GM12878 (cell line): Measurements from ENCODE around the gene TRIM62. TPM values are rescaled to one million over a fixed set of nuclear protein-coding genes. Genes with fewer than 3 reads are reported as not detected.

Source experiments
- ATAC-seq: fragments of 200-7000 bp; cut with Tn5 transposase; 3 replicates; pipeline ENCODE4 v1.9.1; 2020; ENCODE audit warnings: mild to moderate bottlenecking, moderate library complexity
- BruUV-seq: library from RNA; stranded (reverse); fragments of 400-500 nt; replicated peaks from 2 replicates; lab custom pipeline; 2021; lab: Mats Ljungman, UMichigan
- CTCF ChIA-PET: fragments of 300-600 bp; sonication (Branson Sonifier 250); formaldehyde crosslinking; extraction: SDS; loops from one replicate; lab custom pipeline; 2021; ENCODE audit warnings: inconsistent platforms; lab: Yijun Ruan, JAX
- POLR2A ChIA-PET: fragments of 350-600 bp; formaldehyde crosslinking; extraction: SDS; loops from one replicate; lab custom pipeline; 2021; ENCODE audit warnings: inconsistent platforms; lab: Charles Lee
- RAD21 ChIA-PET: fragments of 300-600 bp; sonication (Branson Sonifier 250); formaldehyde crosslinking; loops from one replicate; lab custom pipeline; 2023; ENCODE audit warnings: antibody characterized with exemption; ENCODE audit not compliant: unreplicated experiment; lab: Charles Lee
- SMC1A ChIA-PET: fragments of 300-600 bp; sonication (Branson Sonifier 250); formaldehyde crosslinking; loops from one replicate; lab custom pipeline; 2023; ENCODE audit not compliant: unreplicated experiment, uncharacterized antibody; lab: Charles Lee
- DNase-seq: peaks from one replicate; pipeline ENCODE4 v3.0.0-alpha.2; 2011; ENCODE audit warnings: low read depth, low spot score
- FAIRE-seq: peaks from 3 replicates; lab custom pipeline; 2011; peaks lifted over from hg19 to GRCh38; lab: Jason Lieb, UNC
- H2AFZ ChIP-seq: 2 replicates; pipeline ENCODE4 v1.6.0; 2011; ENCODE audit warnings: low read depth, low read length, control low read depth; ENCODE audit not compliant: control insufficient read depth
- H3K27ac ChIP-seq: 2 replicates; pipeline ENCODE4 v1.5.1; 2011; ENCODE audit warnings: control low read depth; ENCODE audit not compliant: control insufficient read depth, insufficient read depth
- H3K27me3 ChIP-seq, 2 experiments: replicated peaks in 1 of 2; 2 replicates each; pipeline versions ENCODE4 v1.6.0 to v1.6.1; 2011; ENCODE audit warnings: low read length in 1 of 2; ENCODE audit not compliant: control insufficient read depth in 2 of 2, insufficient read depth in 2 of 2
- H3K36me3 ChIP-seq, 2 experiments: 2 replicates each; pipeline ENCODE4 v1.5.1; 2011; ENCODE audit warnings: low read length in 1 of 2; ENCODE audit not compliant: control insufficient read depth in 2 of 2, insufficient read depth in 2 of 2
- H3K4me1 ChIP-seq: 2 replicates; pipeline ENCODE4 v1.6.1; 2011; ENCODE audit warnings: mild to moderate bottlenecking, low read length, moderate library complexity, mixed read lengths; ENCODE audit not compliant: control insufficient read depth, insufficient read depth
- H3K4me2 ChIP-seq: 2 replicates; pipeline ENCODE4 v1.6.0; 2011; ENCODE audit warnings: control low read depth; ENCODE audit not compliant: control insufficient read depth, insufficient read depth
- H3K4me3 ChIP-seq: fragments of 200-600 bp; sonication (generic); 2 replicates; pipeline ENCODE4 v1.5.1; 2016
- H3K79me2 ChIP-seq: 2 replicates; pipeline ENCODE4 v1.6.0; 2011; ENCODE audit warnings: low read length; ENCODE audit not compliant: control insufficient read depth, insufficient read depth
- H3K9ac ChIP-seq: 2 replicates; pipeline ENCODE4 v1.8.0; 2011; ENCODE audit warnings: low read length, control low read depth, mixed read lengths; ENCODE audit not compliant: control insufficient read depth, insufficient read depth
- H3K9me3 ChIP-seq: replicated peaks from 3 replicates; pipeline ENCODE4 v1.5.1; 2011; ENCODE audit warnings: mild to moderate bottlenecking, low read length; ENCODE audit not compliant: control insufficient read depth, insufficient read depth
- H4K20me1 ChIP-seq: 2 replicates; pipeline ENCODE4 v1.6.0; 2011; ENCODE audit not compliant: control insufficient read depth, insufficient read depth
- CTCF ChIP-seq, 3 experiments: IDR thresholded peaks in 2 of 3; conservative IDR thresholded peaks in 1 of 3; 2 replicates each; pipeline ENCODE4 v1.5.1; 2011; ENCODE audit warnings: low read depth in 3 of 3, low read length in 3 of 3, mild to moderate bottlenecking in 3 of 3, control low read depth in 2 of 3, moderate library complexity in 2 of 3, inconsistent platforms in 1 of 3, mixed read lengths in 1 of 3; ENCODE audit not compliant: control insufficient read depth in 2 of 3, insufficient read depth in 1 of 3; ENCODE audit errors: extremely low read depth in 1 of 3
- NFYA ChIP-seq: IDR thresholded peaks from 2 replicates; pipeline ENCODE4 v1.6.1; 2011; ENCODE audit warnings: low read depth, mild to moderate bottlenecking, low read length, improper control_type of control experiment, borderline replicate concordance
- NRF1 ChIP-seq: conservative IDR thresholded peaks from 2 replicates; pipeline ENCODE4 v1.6.1; 2011; ENCODE audit warnings: mild to moderate bottlenecking, low read depth, low read length, improper control_type of control experiment
- PAX5 ChIP-seq: IDR thresholded peaks from 2 replicates; pipeline ENCODE4 v1.6.1; 2011; ENCODE audit warnings: low read depth, low read length, borderline replicate concordance
- PKNOX1 ChIP-seq: fragments of 450-650 bp; IDR thresholded peaks from 2 replicates; pipeline ENCODE4 v1.6.1; 2016; ENCODE audit warnings: mild to moderate bottlenecking
- POLR2AphosphoS5 ChIP-seq: IDR thresholded peaks from 2 replicates; pipeline ENCODE4 v1.6.1; 2011; ENCODE audit warnings: mild to moderate bottlenecking, low read length, inconsistent platforms
- PRDM15 ChIP-seq: fragments of 450-650 bp; formaldehyde crosslinking; IDR thresholded peaks from 2 replicates; pipeline ENCODE4 v1.4.0; 2020; ENCODE audit warnings: mild to moderate bottlenecking, moderate library complexity
- RAD21 ChIP-seq: IDR thresholded peaks from 2 replicates; pipeline ENCODE4 v1.6.1; 2011; ENCODE audit warnings: mild to moderate bottlenecking, low read depth, low read length, moderate library complexity; ENCODE audit not compliant: insufficient read depth
- TCF3 ChIP-seq: IDR thresholded peaks from 2 replicates; pipeline ENCODE4 v1.6.1; 2012; ENCODE audit warnings: low read depth, mild to moderate bottlenecking, low read length, borderline replicate concordance; ENCODE audit not compliant: insufficient read depth
- YY1 ChIP-seq: IDR thresholded peaks from 2 replicates; pipeline ENCODE4 v1.6.1; 2011; ENCODE audit warnings: low read depth, mild to moderate bottlenecking, low read length
- ZBTB4 ChIP-seq: fragments of 450-650 bp; formaldehyde crosslinking; IDR thresholded peaks from 2 replicates; pipeline ENCODE4 v1.4.0; 2022; ENCODE audit warnings: mild to moderate bottlenecking, moderate library complexity
- ZNF384 ChIP-seq: IDR thresholded peaks from 2 replicates; pipeline ENCODE4 v1.6.1; 2012; ENCODE audit warnings: low read depth, mild to moderate bottlenecking, low read length, improper control_type of control experiment, borderline replicate concordance
- WGBS: methylation state at CpG from one replicate; pipeline ENCODE4 v1.1.6; 2016; ENCODE audit warnings: low lambda C conversion rate; ENCODE audit not compliant: insufficient replicate concordance, insufficient coverage; ENCODE audit errors: missing lambda C conversion rate; 5-methylcytosine and 5-hydroxymethylcytosine counted together
- in situ Hi-C: fragments of 300-500 bp; cut with MboI; formaldehyde crosslinking; loops from 9 replicates; pipeline ENCODE4 v1.14.3; 2018; ENCODE audit warnings: mixed read lengths
- intact Hi-C: fragments of 100-400 bp; cut with micrococcal nuclease; formaldehyde crosslinking; loops from one replicate; pipeline ENCODE4 v1.14.2; 2022; ENCODE audit not compliant: unreplicated experiment
- polyA plus RNA-seq, 11 experiments: library from polyadenylated mRNA; depleted of rRNA in 4 of 11; unstranded in 6 of 11; stranded (reverse) in 5 of 11; fragments of >200 nt; fragmentation: Nextera tagmentation in 4 of 11; fragmentation: Illumina TruSeq in 1 of 11; extraction: Ambion mirVana in 4 of 11; extraction: Trizol in 1 of 11; gene quantifications; 1 replicate in 1 of 11; 2 replicates in 10 of 11; pipeline versions ENCODE4 v1.2.1 to v1.2.3, GENCODE V29; 2011 to 2016; ENCODE audit warnings: inconsistent platforms in 2 of 11, missing spikeins in 2 of 11, low read depth in 1 of 11
- total RNA-seq, 4 experiments: library from RNA; depleted of rRNA in 3 of 4; stranded (reverse); fragments of >200 nt in 3 of 4; fragmentation: Illumina TruSeq in 1 of 4; extraction: Trizol in 1 of 4; gene quantifications; 2 replicates each; pipeline versions ENCODE4 v1.2.1 to v1.2.3, GENCODE V29; 2013 to 2021

The TRIM62 gene
- total and polyA plus RNA-seq, 10 of the 15 experiments (the other 5 are each of a cell fraction or from before 2014, with no cell fraction given) = 0.52 to 4.2 (median 1.9) TPM

GRCh38 chr1:33177996-33178540 is 3.8 kb downstream of the TRIM62 start:
- Histone ChIP-seq H3K27me3 (peaks cover 0 to 2% of the 10 kb centered on the region in 2 experiments; a peak in 3 of 4 replicates), H3K79me2 (no peaks in the 10 kb centered on the region), H3K36me3 (no peaks in the 10 kb centered on the region), H3K9me3 (no peaks in the 10 kb centered on the region), H3K9ac (no peak overlapping the region), H4K20me1 (no peaks in the 10 kb centered on the region), H3K4me1 (peaks cover 4% of the 10 kb centered on the region), H3K4me2 (no peak overlapping the region), H2AFZ (no peak overlapping the region), H3K4me3 (no peak overlapping the region), H3K27ac (no peak overlapping the region)
- no TSS peak for BruUV-seq
- RAD21 ChIA-PET = no interaction called here
- ATAC-seq (no peak), FAIRE-seq (no peak), DNase-seq (no peak)
- intact Hi-C loops = no loop called here
- CTCF ChIA-PET = interaction anchor here (1.3 kb wide), 1 partner anchor 38 kb away, joined by 3 read pairs; no protein-coding TSS in a partner anchor
- SMC1A ChIA-PET = interaction anchor here (0.9 to 1.2 kb wide), 2 partner anchors 42 to 62 kb away, joined by 3 to 5 read pairs; no protein-coding TSS in a partner anchor
- WGBS = 58% methylated on average over 3 of the region's 3 CpGs
- in situ Hi-C loops = no loop called here
- POLR2A ChIA-PET = no interaction called here
- TF ChIP-seq YY1 (no peak), NRF1 (no peak), RAD21 (no peak), CTCF (IDR thresholded peaks at IDR 0.05 in 2 of 3, conservative IDR thresholded peaks at IDR 0.05 in 1 of 3; ENCODE audit: control insufficient read depth in 2 of 3, extremely low read depth in 1 of 3, insufficient read depth in 1 of 3, low read depth in 3 of 3, low read length in 3 of 3) (no peak), ZBTB4 (CRISPR knock-in tag) (no peak), PRDM15 (CRISPR knock-in tag) (no peak), ZNF384 (no peak), POLR2AphosphoS5 (no peak), PKNOX1 (no peak), NFYA (no peak), PAX5 (no peak), TCF3 (no peak)
